Caco-2 (cell line): Measurements from ENCODE around the gene ZRANB1. TPM values are rescaled to one million over a fixed set of nuclear protein-coding genes. Genes with fewer than 3 reads are reported as not detected.

ENCODE experiments used
- BruUV-seq: library from RNA; stranded (reverse); fragments of 400-500 nt; replicated peaks from 2 replicates; lab custom pipeline; 2021; lab: Mats Ljungman, UMichigan
- CTCF ChIA-PET: fragments of 300-600 bp; sonication (Branson Sonifier 250); formaldehyde crosslinking; loops from one replicate; lab custom pipeline; 2022; ENCODE audit warnings: antibody characterized with exemption; lab: Charles Lee
- POLR2A ChIA-PET: fragments of 300-600 bp; sonication (Branson Sonifier 250); formaldehyde crosslinking; loops from one replicate; lab custom pipeline; 2022; ENCODE audit warnings: antibody characterized with exemption; lab: Charles Lee
- DNase-seq, 2 experiments: peaks; one replicate each; pipeline versions ENCODE4 v3.0.0 to v3.0.0-alpha.2; 2020 to 2022
- H3K27me3 ChIP-seq: replicated peaks from 2 replicates; pipeline ENCODE4 v1.6.0; 2011; ENCODE audit warnings: low read length; ENCODE audit not compliant: control insufficient read depth, insufficient read depth
- H3K36me3 ChIP-seq: 2 replicates; pipeline ENCODE4 v1.5.1; 2011; ENCODE audit warnings: low read length; ENCODE audit not compliant: control insufficient read depth, insufficient read depth
- H3K4me1 ChIP-seq: fragments of 250-450 bp; sonication (Bioruptor Pico); 2 replicates; pipeline ENCODE4 v1.5.1; 2020; ENCODE audit warnings: mild to moderate bottlenecking
- H3K4me3 ChIP-seq: 2 replicates; pipeline ENCODE4 v1.5.1; 2011; ENCODE audit warnings: low read depth, mild to moderate bottlenecking, control low read depth, low read length
- H3K9me3 ChIP-seq: fragments of 250-450 bp; sonication (Bioruptor Pico); 2 replicates; pipeline ENCODE4 v1.5.1; 2020; ENCODE audit warnings: mild to moderate bottlenecking, moderate library complexity
- H3K27ac Mint-ChIP-seq: one replicate; pipeline ENCODE4 v1.8.0; 2022; ENCODE audit warnings: mixed read lengths; ENCODE audit not compliant: unreplicated experiment
- H3K27me3 Mint-ChIP-seq: one replicate; pipeline ENCODE4 v1.8.0; 2022; ENCODE audit warnings: mixed read lengths; ENCODE audit not compliant: insufficient read depth, unreplicated experiment
- H3K36me3 Mint-ChIP-seq: one replicate; pipeline ENCODE4 v1.8.0; 2022; ENCODE audit warnings: mild to moderate bottlenecking, mixed read lengths; ENCODE audit not compliant: insufficient read depth, unreplicated experiment
- H3K4me1 Mint-ChIP-seq: one replicate; pipeline ENCODE4 v1.8.0; 2022; ENCODE audit warnings: low read depth, mixed read lengths; ENCODE audit not compliant: unreplicated experiment
- H3K4me3 Mint-ChIP-seq: one replicate; pipeline ENCODE4 v1.8.0; 2022; ENCODE audit warnings: mild to moderate bottlenecking, moderate library complexity, mixed read lengths; ENCODE audit not compliant: unreplicated experiment
- H3K9me3 Mint-ChIP-seq: one replicate; pipeline ENCODE4 v1.8.0; 2022; ENCODE audit warnings: mixed read lengths; ENCODE audit not compliant: unreplicated experiment
- intact Hi-C: fragments of 100-400 bp; cut with micrococcal nuclease; formaldehyde crosslinking; loops from one replicate; pipeline ENCODE4 v1.10.0; 2022; ENCODE audit not compliant: unreplicated experiment
- total RNA-seq: library from RNA; stranded (reverse); gene quantifications from 2 replicates; pipeline ENCODE4 v1.2.3, GENCODE V29; 2022
- TF ChIP-seq, protein P1 (sequence below), 2 experiments: fragments of 200-600 bp in 1 of 2; IDR thresholded peaks; 1 replicate in 1 of 2; 2 replicates in 1 of 2; pipeline versions ENCODE4 v1.5.1 to v1.8.0; 2011 to 2022; ENCODE audit warnings: antibody characterized with exemption in 1 of 2, control low read depth in 1 of 2, inconsistent platforms in 1 of 2, low read depth in 1 of 2, low read length in 1 of 2, mild to moderate bottlenecking in 1 of 2, moderate library complexity in 1 of 2; ENCODE audit not compliant: insufficient read depth in 1 of 2, severe bottlenecking in 1 of 2, unreplicated experiment in 1 of 2

Gene ZRANB1
- total RNA-seq, 1 experiment from 2014 or later = 24.6 TPM

DNA sequence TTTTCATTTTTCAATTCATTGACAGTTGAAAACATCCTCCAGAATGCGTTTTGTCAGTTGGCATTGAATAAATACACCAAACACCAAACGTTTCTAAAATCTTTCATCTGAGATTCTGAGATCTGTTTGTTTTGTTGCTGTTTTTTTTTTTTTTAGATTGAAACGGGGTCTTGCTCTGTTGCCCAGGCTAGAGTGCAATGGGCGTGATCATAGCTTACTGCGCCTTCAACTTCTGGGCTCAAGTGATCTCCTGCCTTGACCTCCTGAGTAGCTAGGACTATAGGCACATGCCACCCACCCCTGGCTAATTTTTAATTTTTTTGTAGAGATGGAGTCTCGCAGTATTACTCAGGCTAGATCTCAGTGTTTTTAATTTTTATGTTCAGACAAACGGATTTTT, 30.7 kb downstream of the ZRANB1 start:
- CTCF ChIA-PET = no interaction called here
- Histone ChIP-seq H3K4me1 (no peaks in the 10 kb centered on the region), H3K4me3 (no peak overlapping the region), H3K9me3 (no peaks in the 10 kb centered on the region), H3K27me3 (no peaks in the 10 kb centered on the region), H3K36me3 (peaks cover 2% of the 10 kb centered on the region; the same call in 1 of the 2 replicates)
- H3K27ac Mint-ChIP-seq = no peak overlapping the region
- intact Hi-C loops = no loop called here
- TF ChIP-seq, protein P1, sequence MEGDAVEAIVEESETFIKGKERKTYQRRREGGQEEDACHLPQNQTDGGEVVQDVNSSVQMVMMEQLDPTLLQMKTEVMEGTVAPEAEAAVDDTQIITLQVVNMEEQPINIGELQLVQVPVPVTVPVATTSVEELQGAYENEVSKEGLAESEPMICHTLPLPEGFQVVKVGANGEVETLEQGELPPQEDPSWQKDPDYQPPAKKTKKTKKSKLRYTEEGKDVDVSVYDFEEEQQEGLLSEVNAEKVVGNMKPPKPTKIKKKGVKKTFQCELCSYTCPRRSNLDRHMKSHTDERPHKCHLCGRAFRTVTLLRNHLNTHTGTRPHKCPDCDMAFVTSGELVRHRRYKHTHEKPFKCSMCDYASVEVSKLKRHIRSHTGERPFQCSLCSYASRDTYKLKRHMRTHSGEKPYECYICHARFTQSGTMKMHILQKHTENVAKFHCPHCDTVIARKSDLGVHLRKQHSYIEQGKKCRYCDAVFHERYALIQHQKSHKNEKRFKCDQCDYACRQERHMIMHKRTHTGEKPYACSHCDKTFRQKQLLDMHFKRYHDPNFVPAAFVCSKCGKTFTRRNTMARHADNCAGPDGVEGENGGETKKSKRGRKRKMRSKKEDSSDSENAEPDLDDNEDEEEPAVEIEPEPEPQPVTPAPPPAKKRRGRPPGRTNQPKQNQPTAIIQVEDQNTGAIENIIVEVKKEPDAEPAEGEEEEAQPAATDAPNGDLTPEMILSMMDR (IDR thresholded peaks at IDR 0.05; ENCODE audit: insufficient read depth in 1 of 2, low read depth in 1 of 2, low read length in 1 of 2, severe bottlenecking in 1 of 2, unreplicated experiment in 1 of 2) = no peak
- H3K36me3 Mint-ChIP-seq = peaks cover 82% of the 10 kb centered on the region
- POLR2A ChIA-PET = no interaction called here
- BruUV-seq = no TSS peak
- no peaks in the 10 kb centered on the region for H3K9me3 Mint-ChIP-seq
- no peak for DNase-seq
- no peaks in the 10 kb centered on the region for H3K27me3 Mint-ChIP-seq
- H3K4me1 Mint-ChIP-seq = no peaks in the 10 kb centered on the region
- no peak overlapping the region for H3K4me3 Mint-ChIP-seq

DNA sequence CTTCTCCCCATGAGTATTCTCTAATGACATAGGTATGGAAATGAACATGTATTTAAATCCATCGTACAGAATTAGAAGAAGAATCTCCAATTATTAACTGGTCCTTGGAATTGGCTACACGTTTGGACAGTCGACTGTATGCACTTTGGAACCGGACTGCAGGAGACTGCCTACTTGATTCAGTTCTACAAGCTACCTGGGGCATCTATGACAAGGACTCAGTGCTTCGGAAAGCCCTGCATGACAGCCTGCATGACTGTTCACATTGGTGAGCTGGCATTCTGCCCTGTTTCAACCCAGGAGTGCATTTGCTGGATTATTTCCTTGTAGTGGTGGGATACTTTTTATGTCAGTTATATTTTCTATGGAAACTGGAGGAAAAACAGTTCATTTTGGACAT, 32.2 kb downstream of the ZRANB1 start:
- Mint-ChIP-seq H3K4me3 (no peak overlapping the region), H3K27me3 (no peaks in the 10 kb centered on the region), H3K9me3 (no peaks in the 10 kb centered on the region), H3K27ac (no peak overlapping the region), H3K36me3 (peaks cover 76% of the 10 kb centered on the region), H3K4me1 (no peaks in the 10 kb centered on the region)
- DNase-seq = no peak
- intact Hi-C loops = no loop called here
- Histone ChIP-seq H3K4me1 (no peaks in the 10 kb centered on the region), H3K36me3 (peaks cover 2% of the 10 kb centered on the region; the same call in 1 of the 2 replicates), H3K4me3 (no peak overlapping the region), H3K9me3 (no peaks in the 10 kb centered on the region), H3K27me3 (no peaks in the 10 kb centered on the region)
- TF ChIP-seq, protein P1 (IDR thresholded peaks at IDR 0.05; ENCODE audit: insufficient read depth in 1 of 2, low read depth in 1 of 2, low read length in 1 of 2, severe bottlenecking in 1 of 2, unreplicated experiment in 1 of 2) = no peak
- ChIA-PET CTCF (no interaction called here), POLR2A (no interaction called here)
- BruUV-seq = no TSS peak

DNA sequence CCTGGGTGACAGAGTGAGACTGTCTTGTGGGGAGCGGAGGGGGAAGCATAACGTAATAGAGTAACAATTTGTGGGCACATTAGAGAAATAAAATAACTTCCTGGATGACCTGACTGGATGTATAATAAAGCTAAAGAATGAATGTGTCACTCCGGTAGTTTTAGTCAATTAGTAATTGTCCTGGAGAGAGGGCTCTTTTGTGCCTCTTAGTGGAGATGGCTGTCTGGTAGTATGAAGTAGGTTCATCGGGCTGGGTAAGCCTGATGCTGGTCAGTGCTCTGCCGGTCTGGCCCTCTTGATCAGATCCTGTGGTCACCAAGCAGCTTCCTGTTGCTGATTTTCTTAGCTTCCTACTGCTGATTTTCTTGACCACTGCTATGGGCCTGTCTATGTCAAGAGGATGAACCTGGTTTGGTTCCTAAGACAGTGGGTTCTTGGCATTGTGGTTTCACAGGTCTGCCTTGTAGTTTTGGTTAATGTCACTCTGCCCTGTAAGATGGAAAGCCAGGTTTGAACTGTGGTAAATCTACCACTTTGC, 34.1 kb downstream of the ZRANB1 start:
- Histone ChIP-seq H3K36me3 (peaks cover 2% of the 10 kb centered on the region; the same call in 1 of the 2 replicates), H3K27me3 (no peaks in the 10 kb centered on the region), H3K4me3 (no peak overlapping the region), H3K9me3 (no peaks in the 10 kb centered on the region), H3K4me1 (no peaks in the 10 kb centered on the region)
- Mint-ChIP-seq H3K36me3 (peaks cover 64% of the 10 kb centered on the region), H3K4me3 (no peak overlapping the region), H3K27ac (no peak overlapping the region), H3K4me1 (no peaks in the 10 kb centered on the region), H3K9me3 (no peaks in the 10 kb centered on the region), H3K27me3 (no peaks in the 10 kb centered on the region)
- intact Hi-C loops = no loop called here
- BruUV-seq = no TSS peak
- ChIA-PET POLR2A (no interaction called here), CTCF (no interaction called here)
- TF ChIP-seq, protein P1 (IDR thresholded peaks at IDR 0.05; ENCODE audit: insufficient read depth in 1 of 2, low read depth in 1 of 2, low read length in 1 of 2, severe bottlenecking in 1 of 2, unreplicated experiment in 1 of 2) = no peak
- DNase-seq = no peak
